ENCODE data around the gene SYNDIG1L.
"Not testable (repeated sequence)": the region's sequence is repeated elsewhere in the genome, so short reads cannot be mapped to it uniquely, and the experiment has no call there.

DNA sequence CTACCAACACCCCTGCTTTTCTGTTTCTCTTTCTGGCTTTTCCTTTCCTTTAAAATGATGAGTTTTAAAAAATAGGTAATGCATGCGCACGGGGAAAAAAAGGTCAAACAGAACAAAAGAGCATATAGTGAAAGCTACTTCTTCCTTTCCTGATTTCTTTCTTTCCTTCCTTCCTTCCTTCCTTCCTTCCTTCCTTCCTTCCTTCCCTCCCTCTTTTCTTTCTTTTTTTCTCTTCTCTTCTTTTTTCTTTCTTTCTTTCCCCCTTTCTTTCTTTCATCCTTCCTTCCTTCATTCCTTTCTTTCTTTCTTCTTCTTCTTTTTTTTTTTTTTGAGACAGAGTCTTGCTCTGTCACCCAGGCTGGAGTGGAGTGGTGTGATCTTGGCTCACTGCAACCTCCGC, 35.5 kb downstream of the SYNDIG1L start:
- TF ChIP-seq EZH2 (IDR thresholded peaks at IDR 0.05; ENCODE audit: borderline replicate concordance, insufficient read depth, low read length, poor library complexity, severe bottlenecking); EP300 (conservative IDR thresholded peaks at IDR 0.05; ENCODE audit: poor library complexity, severe bottlenecking): not testable (repeated sequence)
- TF ChIP-seq, protein P1, sequence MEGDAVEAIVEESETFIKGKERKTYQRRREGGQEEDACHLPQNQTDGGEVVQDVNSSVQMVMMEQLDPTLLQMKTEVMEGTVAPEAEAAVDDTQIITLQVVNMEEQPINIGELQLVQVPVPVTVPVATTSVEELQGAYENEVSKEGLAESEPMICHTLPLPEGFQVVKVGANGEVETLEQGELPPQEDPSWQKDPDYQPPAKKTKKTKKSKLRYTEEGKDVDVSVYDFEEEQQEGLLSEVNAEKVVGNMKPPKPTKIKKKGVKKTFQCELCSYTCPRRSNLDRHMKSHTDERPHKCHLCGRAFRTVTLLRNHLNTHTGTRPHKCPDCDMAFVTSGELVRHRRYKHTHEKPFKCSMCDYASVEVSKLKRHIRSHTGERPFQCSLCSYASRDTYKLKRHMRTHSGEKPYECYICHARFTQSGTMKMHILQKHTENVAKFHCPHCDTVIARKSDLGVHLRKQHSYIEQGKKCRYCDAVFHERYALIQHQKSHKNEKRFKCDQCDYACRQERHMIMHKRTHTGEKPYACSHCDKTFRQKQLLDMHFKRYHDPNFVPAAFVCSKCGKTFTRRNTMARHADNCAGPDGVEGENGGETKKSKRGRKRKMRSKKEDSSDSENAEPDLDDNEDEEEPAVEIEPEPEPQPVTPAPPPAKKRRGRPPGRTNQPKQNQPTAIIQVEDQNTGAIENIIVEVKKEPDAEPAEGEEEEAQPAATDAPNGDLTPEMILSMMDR (IDR thresholded peaks at IDR 0.05; ENCODE audit: poor library complexity, severe bottlenecking): not testable (repeated sequence)

All from neural cell (in vitro differentiated cells).